ENCODE results near the gene SH3RF1.

- TF ChIP-seq E2F1 (CRISPR knock-in tag; IDR thresholded peaks at IDR 0.05) (no peak), TEAD1 (CRISPR knock-in tag; IDR thresholded peaks at IDR 0.05) (no peak), CTCF (IDR thresholded peaks at IDR 0.05) (no peak), ZNF317 (CRISPR knock-in tag; IDR thresholded peaks at IDR 0.05; ENCODE audit: borderline replicate concordance, low read depth) (no peak), GTF2I (CRISPR knock-in tag; conservative IDR thresholded peaks at IDR 0.05) (no peak), TCF7 (CRISPR knock-in tag; IDR thresholded peaks at IDR 0.05; ENCODE audit: low read depth) (no peak), ZNF416 (CRISPR knock-in tag; IDR thresholded peaks at IDR 0.05) (no peak), NR3C1 (CRISPR knock-in tag; conservative IDR thresholded peaks at IDR 0.05; ENCODE audit: low read depth) (no peak), ZNF423 (CRISPR knock-in tag; IDR thresholded peaks at IDR 0.05) (no peak), KAT7 (CRISPR knock-in tag; IDR thresholded peaks at IDR 0.05; ENCODE audit: borderline replicate concordance) (no peak), ZBTB43 (CRISPR knock-in tag; IDR thresholded peaks at IDR 0.05) (no peak)
- TF ChIP-seq, protein P1, sequence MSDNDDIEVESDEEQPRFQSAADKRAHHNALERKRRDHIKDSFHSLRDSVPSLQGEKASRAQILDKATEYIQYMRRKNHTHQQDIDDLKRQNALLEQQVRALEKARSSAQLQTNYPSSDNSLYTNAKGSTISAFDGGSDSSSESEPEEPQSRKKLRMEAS (CRISPR knock-in tag; IDR thresholded peaks at IDR 0.05), result no peak
Observed at GRCh38 chr4:169198167-169198566, 72.6 kb downstream of the SH3RF1 start.
